ENCODE measurements around the gene IRS1. TPM values are rescaled to one million over a fixed set of nuclear protein-coding genes. Genes with fewer than 3 reads are reported as not detected.

Gene IRS1
- polyA plus RNA-seq, 1 of the 3 experiments (the other 2 are of a cell fraction), result 16.5 TPM

DNA sequence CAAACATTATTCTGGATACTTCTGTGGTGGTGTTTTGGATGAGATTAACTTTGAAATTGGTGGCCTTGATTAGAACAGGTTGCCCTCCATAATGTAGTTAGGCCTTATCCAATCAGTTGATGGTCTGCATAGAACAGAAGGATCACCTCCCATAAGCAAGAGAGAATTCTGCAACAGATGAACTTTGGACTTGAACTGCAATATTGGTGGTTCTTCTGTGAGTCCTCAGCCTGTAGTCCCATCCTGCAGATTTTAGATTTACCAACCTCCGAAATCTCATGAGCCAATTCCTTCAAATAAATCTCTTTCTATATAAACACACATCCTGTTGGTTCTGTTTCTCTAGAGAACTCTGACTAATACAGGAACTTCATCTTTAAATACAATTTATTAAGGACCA, 81.9 kb downstream of the IRS1 start:
- Histone ChIP-seq H3K9ac (no peak overlapping the region), H3K27ac (ENCODE audit: low read depth in 2 of 2, low read length in 1 of 2) (no peak overlapping the region), H3K4me3 (ENCODE audit: low read depth in 2 of 2, low read length in 1 of 2) (no peak overlapping the region), H2AFZ (ENCODE audit: low read depth) (no peak overlapping the region), H3K9me3 (no peaks in the 10 kb centered on the region), H3K4me2 (no peak overlapping the region), H3F3A (replicated peaks; ENCODE audit: insufficient read depth) (peaks cover 5% of the 10 kb centered on the region), H3K79me2 (ENCODE audit: insufficient read depth) (no peaks in the 10 kb centered on the region), H3K9me2 (no peaks in the 10 kb centered on the region), H3K4me1 (ENCODE audit: control insufficient read depth in 1 of 2, insufficient read depth in 2 of 2, low read depth in 1 of 2, low read length in 1 of 2) (no peaks in the 10 kb centered on the region; a peak in 2 of 4 replicates), H4K20me1 (ENCODE audit: insufficient read depth) (no peaks in the 10 kb centered on the region), H3K36me3 (replicated peaks in 1 of 2; ENCODE audit: control insufficient read depth in 1 of 2, insufficient read depth in 2 of 2, low read length in 1 of 2) (no peaks in the 10 kb centered on the region), H3K27me3 (ENCODE audit: insufficient read depth) (no peaks in the 10 kb centered on the region)
- TF ChIP-seq RFX5 (IDR thresholded peaks at IDR 0.05; ENCODE audit: low read length) (no peak), NRF1 (IDR thresholded peaks at IDR 0.05; ENCODE audit: low read depth, low read length) (no peak), RAD21 (IDR thresholded peaks at IDR 0.05; ENCODE audit: low read length) (no peak), FOXJ3 (CRISPR knock-in tag; IDR thresholded peaks at IDR 0.05) (no peak), RXRA (IDR thresholded peaks at IDR 0.05; ENCODE audit: borderline replicate concordance, low read depth) (no peak), EZH2phosphoT487 (IDR thresholded peaks at IDR 0.05; ENCODE audit: borderline replicate concordance, low read depth) (no peak), JUND (IDR thresholded peaks at IDR 0.05) (no peak), YY1 (IDR thresholded peaks at IDR 0.05; ENCODE audit: low read depth) (no peak)
- TF ChIP-seq, protein P1, sequence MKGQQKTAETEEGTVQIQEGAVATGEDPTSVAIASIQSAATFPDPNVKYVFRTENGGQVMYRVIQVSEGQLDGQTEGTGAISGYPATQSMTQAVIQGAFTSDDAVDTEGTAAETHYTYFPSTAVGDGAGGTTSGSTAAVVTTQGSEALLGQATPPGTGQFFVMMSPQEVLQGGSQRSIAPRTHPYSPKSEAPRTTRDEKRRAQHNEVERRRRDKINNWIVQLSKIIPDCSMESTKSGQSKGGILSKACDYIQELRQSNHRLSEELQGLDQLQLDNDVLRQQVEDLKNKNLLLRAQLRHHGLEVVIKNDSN (IDR thresholded peaks at IDR 0.05; ENCODE audit: borderline replicate concordance, low read depth), result no peak
- CTCF ChIA-PET, result no interaction called here
- POLR2A ChIA-PET, result no interaction called here
- no peak for DNase-seq
- 74% methylated on average over 1 of the region's 1 CpG for WGBS (ENCODE audit: low lambda C conversion rate)

DNA sequence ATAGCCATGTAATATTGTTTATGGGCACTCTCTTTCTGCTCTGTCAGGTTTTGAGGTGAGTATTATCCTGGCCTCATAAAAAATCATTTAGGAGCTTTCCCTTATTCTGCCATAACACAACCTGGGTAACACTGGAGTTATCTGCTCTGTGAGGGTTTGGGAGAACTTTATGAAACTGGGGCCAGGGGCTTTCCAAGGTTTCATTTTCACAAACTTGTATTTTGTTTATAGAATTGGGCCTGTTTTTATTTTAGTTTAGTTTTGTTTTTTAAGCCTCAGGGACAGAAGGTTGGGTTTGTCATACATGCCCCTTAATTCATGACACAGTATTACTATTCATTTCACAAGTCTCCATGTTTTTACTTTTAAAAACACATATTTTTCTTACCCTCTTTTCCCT, 83.5 kb downstream of the IRS1 start:
- Histone ChIP-seq H3K4me1 (ENCODE audit: control insufficient read depth in 1 of 2, insufficient read depth in 2 of 2, low read depth in 1 of 2, low read length in 1 of 2) (no peaks in the 10 kb centered on the region; a peak in 2 of 4 replicates), H4K20me1 (ENCODE audit: insufficient read depth) (no peaks in the 10 kb centered on the region), H3K4me3 (ENCODE audit: low read depth in 2 of 2, low read length in 1 of 2) (no peak overlapping the region), H2AFZ (ENCODE audit: low read depth) (no peak overlapping the region), H3K36me3 (replicated peaks in 1 of 2; ENCODE audit: control insufficient read depth in 1 of 2, insufficient read depth in 2 of 2, low read length in 1 of 2) (no peaks in the 10 kb centered on the region), H3K27ac (ENCODE audit: low read depth in 2 of 2, low read length in 1 of 2) (no peak overlapping the region), H3K27me3 (ENCODE audit: insufficient read depth) (no peaks in the 10 kb centered on the region), H3K9me2 (no peaks in the 10 kb centered on the region), H3K9ac (no peak overlapping the region), H3K4me2 (no peak overlapping the region), H3K79me2 (ENCODE audit: insufficient read depth) (no peaks in the 10 kb centered on the region), H3K9me3 (no peaks in the 10 kb centered on the region), H3F3A (replicated peaks; ENCODE audit: insufficient read depth) (peaks cover 5% of the 10 kb centered on the region)
- TF ChIP-seq, protein P2, sequence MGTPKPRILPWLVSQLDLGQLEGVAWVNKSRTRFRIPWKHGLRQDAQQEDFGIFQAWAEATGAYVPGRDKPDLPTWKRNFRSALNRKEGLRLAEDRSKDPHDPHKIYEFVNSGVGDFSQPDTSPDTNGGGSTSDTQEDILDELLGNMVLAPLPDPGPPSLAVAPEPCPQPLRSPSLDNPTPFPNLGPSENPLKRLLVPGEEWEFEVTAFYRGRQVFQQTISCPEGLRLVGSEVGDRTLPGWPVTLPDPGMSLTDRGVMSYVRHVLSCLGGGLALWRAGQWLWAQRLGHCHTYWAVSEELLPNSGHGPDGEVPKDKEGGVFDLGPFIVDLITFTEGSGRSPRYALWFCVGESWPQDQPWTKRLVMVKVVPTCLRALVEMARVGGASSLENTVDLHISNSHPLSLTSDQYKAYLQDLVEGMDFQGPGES (IDR thresholded peaks at IDR 0.05; ENCODE audit: low read depth, low read length), result no peak
- TF ChIP-seq SIN3A (IDR thresholded peaks at IDR 0.05; ENCODE audit: borderline replicate concordance, low read depth, low read length) (no peak), RFX5 (IDR thresholded peaks at IDR 0.05; ENCODE audit: low read length) (no peak)
- DNase-seq, result no peak
- POLR2A ChIA-PET, result no interaction called here
- CTCF ChIA-PET, result no interaction called here
